Mucosa of rectum (tissue), 2 donors: Measurements from ENCODE around the gene SGPL1.

Experiments used
- H3K27ac ChIP-seq, 2 donors: one replicate each; pipeline ENCODE4 v1.7.0; 2013; ENCODE audit warnings: inconsistent platforms in 2 of 2, low read depth in 2 of 2, low read length in 2 of 2
- H3K27me3 ChIP-seq, 2 donors: one replicate each; pipeline ENCODE4 v1.7.0; 2013; ENCODE audit warnings: low read length in 2 of 2; ENCODE audit not compliant: control insufficient read depth in 2 of 2, insufficient read depth in 2 of 2
- H3K36me3 ChIP-seq, 2 donors: one replicate each; pipeline ENCODE4 v1.7.0; 2013; ENCODE audit warnings: low read length in 2 of 2; ENCODE audit not compliant: control insufficient read depth in 2 of 2, insufficient read depth in 2 of 2
- H3K4me1 ChIP-seq, 2 donors: one replicate each; pipeline ENCODE4 v1.7.0; 2013; ENCODE audit warnings: low read length in 2 of 2, mild to moderate bottlenecking in 1 of 2; ENCODE audit not compliant: control insufficient read depth in 2 of 2, insufficient read depth in 2 of 2
- H3K4me3 ChIP-seq, 2 donors: one replicate each; pipeline ENCODE4 v1.7.0; 2013; ENCODE audit warnings: low read length in 2 of 2
- H3K9ac ChIP-seq, 2 donors: one replicate each; pipeline ENCODE4 v1.7.0; 2013; ENCODE audit warnings: low read length in 2 of 2, low read depth in 1 of 2, mild to moderate bottlenecking in 1 of 2
- H3K9me3 ChIP-seq, 2 donors: one replicate each; pipeline ENCODE4 v1.7.0; 2013; ENCODE audit warnings: low read length in 2 of 2; ENCODE audit not compliant: control insufficient read depth in 2 of 2
- donor health status: healthy.
- donor health status: Normal muscosa, but diverticular disease.

Gene SGPL1

GRCh38 chr10:70774810-70775678 is 40.7 kb upstream of the SGPL1 start:
- H3K27ac ChIP-seq: no peak overlapping the region
- H3K4me3 ChIP-seq: no peak overlapping the region
- no peaks in the 10 kb centered on the region for H3K9me3 ChIP-seq
- peaks cover 5 to 8% of the 10 kb centered on the region in 2 donors for H3K4me1 ChIP-seq
- H3K27me3 ChIP-seq: no peaks in the 10 kb centered on the region
- H3K9ac ChIP-seq: no peak overlapping the region
- H3K36me3 ChIP-seq: no peaks in the 10 kb centered on the region

DNA sequence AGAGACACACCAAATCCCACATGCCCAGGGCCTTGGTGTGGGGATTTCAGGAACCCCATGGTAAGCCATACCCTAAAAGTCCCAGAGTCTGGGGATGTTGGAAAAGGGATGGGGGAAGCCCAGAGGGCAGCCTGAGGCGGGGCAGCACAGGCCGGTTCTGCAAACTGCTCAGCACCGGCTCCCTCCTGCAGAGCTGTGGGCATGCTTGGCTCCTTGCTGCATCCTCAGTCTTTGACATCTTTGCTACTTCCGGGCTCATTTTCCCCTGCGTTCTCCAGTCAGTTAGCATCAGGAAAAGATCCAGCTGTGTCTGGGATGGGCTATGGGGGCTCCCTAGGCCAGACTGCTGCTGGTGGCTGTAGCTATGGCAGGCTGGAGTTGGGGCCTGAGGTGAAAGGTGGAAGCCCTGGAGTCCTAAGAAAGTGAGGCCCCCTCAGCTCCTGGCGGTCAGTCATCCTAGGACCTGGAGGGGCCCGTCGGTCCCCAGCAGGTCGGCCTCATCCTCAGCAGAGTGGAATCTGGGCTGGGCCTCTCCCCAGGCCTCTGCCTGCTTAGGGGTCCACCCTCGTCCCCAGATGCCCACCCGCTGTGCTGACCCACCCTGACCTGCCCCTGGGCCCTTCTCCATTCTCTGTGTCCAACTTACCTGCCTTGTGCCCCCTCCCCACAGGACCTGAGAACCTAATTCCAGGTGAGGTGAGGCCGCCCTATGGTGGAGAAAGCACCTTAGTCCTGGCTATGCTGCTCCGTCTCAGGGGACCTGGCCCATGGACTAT is 39.9 kb upstream of the SGPL1 start:
- Histone ChIP-seq H3K36me3 (no peaks in the 10 kb centered on the region), H3K9me3 (no peaks in the 10 kb centered on the region), H3K4me1 (peaks cover 5 to 10% of the 10 kb centered on the region in 2 donors), H3K4me3 (no peak overlapping the region), H3K27ac (no peak overlapping the region), H3K27me3 (no peaks in the 10 kb centered on the region), H3K9ac (no peak overlapping the region)

- Histone ChIP-seq H3K9me3 (no peaks in the 10 kb centered on the region), H3K27ac (no peak overlapping the region), H3K27me3 (no peaks in the 10 kb centered on the region), H3K4me3 (no peak overlapping the region), H3K9ac (no peak overlapping the region), H3K36me3 (no peaks in the 10 kb centered on the region), H3K4me1 (peaks cover 5 to 10% of the 10 kb centered on the region in 2 donors)
Measured at GRCh38 chr10:70776455-70777005, 39.2 kb upstream of the SGPL1 start.

- H3K4me3 ChIP-seq: no peak overlapping the region
- H3K36me3 ChIP-seq: no peaks in the 10 kb centered on the region
- H3K9me3 ChIP-seq: no peaks in the 10 kb centered on the region
- no peaks in the 10 kb centered on the region for H3K27me3 ChIP-seq
- H3K4me1 ChIP-seq: peaks cover 5 to 10% of the 10 kb centered on the region in 2 donors
- no peak overlapping the region for H3K27ac ChIP-seq
- H3K9ac ChIP-seq: no peak overlapping the region
Measured at GRCh38 chr10:70777063-70777875, 38.5 kb upstream of the SGPL1 start.

GRCh38 chr10:70778267-70778924 is 37.4 kb upstream of the SGPL1 start:
- no peaks in the 10 kb centered on the region for H3K36me3 ChIP-seq
- H3K27me3 ChIP-seq: no peaks in the 10 kb centered on the region
- H3K9me3 ChIP-seq: no peaks in the 10 kb centered on the region
- peaks cover 5 to 10% of the 10 kb centered on the region in 2 donors for H3K4me1 ChIP-seq
- H3K27ac ChIP-seq: no peak overlapping the region
- no peak overlapping the region for H3K9ac ChIP-seq
- H3K4me3 ChIP-seq: no peak overlapping the region

DNA sequence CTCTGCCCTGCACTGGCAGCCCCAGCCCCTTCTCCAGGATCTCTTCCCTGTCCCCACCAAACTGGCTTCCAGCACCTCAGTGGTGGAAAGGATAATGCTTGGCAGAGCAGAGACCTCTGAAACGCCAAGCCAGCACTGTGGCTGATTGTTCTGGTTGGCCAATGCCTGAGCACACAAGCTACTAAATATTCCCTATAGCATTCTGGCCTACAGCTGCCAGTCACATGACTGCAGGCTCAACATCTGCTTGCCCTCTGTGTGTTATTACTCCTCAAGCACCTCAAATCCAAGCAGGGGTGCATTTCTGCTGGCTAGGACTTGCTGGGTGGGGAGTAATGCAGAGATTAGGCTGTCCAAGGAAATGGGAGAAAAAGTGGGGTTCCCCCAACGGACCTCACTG is 36.7 kb upstream of the SGPL1 start:
- Histone ChIP-seq H3K4me3 (no peak overlapping the region), H3K9ac (no peak overlapping the region), H3K27me3 (no peaks in the 10 kb centered on the region)

DNA sequence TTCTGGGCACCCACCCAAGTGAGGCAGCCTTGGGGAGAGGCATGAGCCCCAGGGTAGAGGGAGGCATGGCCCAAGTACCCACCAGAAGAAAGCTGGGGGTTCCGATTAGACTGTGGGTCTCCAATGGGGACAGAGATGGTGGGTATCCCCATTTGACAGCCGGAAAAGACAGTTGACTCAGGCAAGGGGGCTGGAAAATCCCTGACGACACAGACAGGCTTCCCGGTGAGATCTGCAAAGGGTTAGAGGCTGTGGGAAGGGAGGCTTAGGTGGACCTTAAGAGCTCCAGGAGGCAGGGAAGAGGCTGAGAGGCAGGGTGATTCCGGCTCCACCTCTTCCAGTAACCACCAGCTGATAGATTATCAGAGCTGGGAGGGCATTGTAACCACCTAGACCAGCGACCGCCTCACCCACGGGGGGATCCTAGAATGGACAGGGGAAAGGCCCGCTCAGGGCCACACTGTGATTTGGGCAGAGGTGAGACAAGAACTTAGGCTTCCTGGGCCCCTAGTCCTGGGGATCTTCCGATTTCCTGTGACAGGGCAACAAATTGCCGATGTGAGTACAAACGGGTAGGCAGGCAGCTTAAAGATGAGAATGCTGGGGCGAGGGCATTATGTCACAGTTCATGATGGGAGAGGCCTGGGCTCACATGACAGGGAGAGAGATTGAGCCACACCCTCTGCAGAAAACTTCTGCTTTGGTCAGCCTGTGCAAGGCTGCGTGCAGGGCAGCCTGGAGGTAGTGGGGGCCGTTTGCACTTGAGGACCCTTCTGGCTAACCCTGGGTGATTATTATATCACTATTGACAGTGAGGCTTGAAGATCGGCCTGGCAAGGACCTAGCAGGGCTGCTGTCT is 36.0 kb upstream of the SGPL1 start:
- H3K27me3 ChIP-seq: no peaks in the 10 kb centered on the region
- no peak overlapping the region for H3K4me3 ChIP-seq
- H3K27ac ChIP-seq: no peak overlapping the region
- no peaks in the 10 kb centered on the region for H3K36me3 ChIP-seq
- peaks cover 5 to 10% of the 10 kb centered on the region in 2 donors for H3K4me1 ChIP-seq
- no peak overlapping the region for H3K9ac ChIP-seq
- no peaks in the 10 kb centered on the region for H3K9me3 ChIP-seq

More for the DNA sequence above, 36.7 kb upstream of the SGPL1 start:
- H3K9me3 ChIP-seq: no peaks in the 10 kb centered on the region
- peaks cover 5 to 10% of the 10 kb centered on the region in 2 donors for H3K4me1 ChIP-seq
- H3K36me3 ChIP-seq: no peaks in the 10 kb centered on the region
- H3K27ac ChIP-seq: no peak overlapping the region

GRCh38 chr10:70780370-70780760 is 35.4 kb upstream of the SGPL1 start:
- H3K4me1 ChIP-seq: peaks cover 5 to 10% of the 10 kb centered on the region in 2 donors
- H3K4me3 ChIP-seq: no peak overlapping the region
- no peaks in the 10 kb centered on the region for H3K36me3 ChIP-seq
- H3K9ac ChIP-seq: no peak overlapping the region
- H3K27ac ChIP-seq: no peak overlapping the region
- no peaks in the 10 kb centered on the region for H3K9me3 ChIP-seq
- no peaks in the 10 kb centered on the region for H3K27me3 ChIP-seq

DNA sequence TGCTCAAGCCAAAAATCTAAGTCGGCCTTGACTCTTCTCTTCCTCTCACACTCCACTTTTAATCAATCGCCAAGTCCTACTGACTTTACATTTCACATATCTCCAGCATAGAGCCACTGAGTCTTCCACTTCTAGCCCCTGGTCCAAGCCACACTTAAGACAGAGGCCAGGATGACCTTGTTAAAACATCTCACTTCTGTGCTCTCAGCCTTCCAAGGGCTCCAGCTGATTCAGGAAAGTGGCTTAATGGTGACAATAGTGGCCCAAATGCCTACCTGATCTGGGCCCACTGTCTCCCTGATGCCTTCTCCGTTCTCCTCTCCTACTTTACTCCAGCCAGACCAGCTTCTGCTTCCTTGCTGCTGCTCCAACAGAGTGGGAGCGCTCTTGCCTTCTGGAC is 35.0 kb upstream of the SGPL1 start:
- Histone ChIP-seq H3K9ac (no peak overlapping the region), H3K4me3 (no peak overlapping the region), H3K36me3 (no peaks in the 10 kb centered on the region), H3K27me3 (no peaks in the 10 kb centered on the region), H3K4me1 (peaks cover 5 to 10% of the 10 kb centered on the region in 2 donors), H3K27ac (no peak overlapping the region), H3K9me3 (no peaks in the 10 kb centered on the region)
